ENCODE measurements around the gene FIGNL2. TPM values are rescaled to one million over a fixed set of nuclear protein-coding genes. Genes with fewer than 3 reads are reported as not detected.
A peak's percentile ranks its signal among the peaks of the same experiment; 100 is the strongest.

FIGNL2 gene
- total and polyA plus RNA-seq, 9 of the 15 experiments (the other 6 are each of a cell fraction or from before 2014, with no cell fraction given): 0.01 TPM; not detected in 8

DNA sequence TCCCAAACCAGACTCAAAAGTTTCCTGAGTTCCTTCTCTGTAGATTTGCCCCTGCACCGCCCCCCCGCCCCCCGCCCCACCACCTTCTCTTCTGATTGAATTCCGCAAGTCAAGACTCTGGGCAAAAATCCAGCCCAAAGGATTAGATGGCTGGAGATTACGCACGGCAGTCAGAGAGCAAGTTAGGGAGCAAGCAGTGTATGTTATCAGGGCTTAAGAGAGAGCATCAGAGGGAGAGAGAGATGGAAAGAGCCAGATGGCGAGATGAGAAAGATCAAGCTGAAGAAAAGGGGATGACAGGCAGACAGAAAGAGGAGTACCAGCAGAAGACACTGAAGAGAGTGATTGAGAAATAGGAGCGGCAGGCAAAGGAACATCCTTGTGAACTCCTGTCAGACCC, 25.5 kb upstream of the FIGNL2 start:
- no peaks in the 10 kb centered on the region for H3K36me3 ChIP-seq (ENCODE audit: control insufficient read depth, insufficient read depth, low read length)
- CTCF ChIA-PET (ENCODE audit: low intra/inter-chr PET ratio): no interaction called here
- 2% methylated on average over 8 of the region's 8 CpGs for WGBS (ENCODE audit: insufficient coverage, low coverage, missing lambda C conversion rate)
- H3K27me3 ChIP-seq (ENCODE audit: control insufficient read depth in 2 of 2, insufficient read depth in 2 of 2, low read length in 2 of 2): peaks cover 17 to 41% of the 10 kb centered on the region in 2 experiments
- POLR2A ChIA-PET: interaction anchor here (1.1 kb wide), 1 partner anchor 32 kb away, joined by 4 read pairs; no protein-coding TSS in a partner anchor
- no peak overlapping the region for H3K4me2 ChIP-seq (ENCODE audit: insufficient read depth, low read length)
- intact Hi-C loops (cut with micrococcal nuclease) (loop anchor here (2.0 kb wide), 1 partner anchor 453 kb away; no protein-coding TSS in a partner anchor), in situ Hi-C loops (cut with MboI) (loop anchor here (5.0 kb wide), 1 partner anchor 447 kb away; no protein-coding TSS in a partner anchor)
- ATAC-seq (no peak), DNase-seq (ENCODE audit: extremely low read depth in 1 of 4, low spot score in 3 of 4) (no peak), FAIRE-seq (no peak)
- no TSS peak for BruUV-seq (replicated peaks)
- peaks cover 7 to 17% of the 10 kb centered on the region in 2 experiments; a peak in 4 of 5 replicates for H3K4me1 ChIP-seq (replicated peaks in 1 of 2; ENCODE audit: control insufficient read depth in 2 of 2, insufficient read depth in 2 of 2, low read length in 2 of 2)
- H2AFZ ChIP-seq (ENCODE audit: low read depth, low read length): no peak overlapping the region
- H3K27ac ChIP-seq (ENCODE audit: extremely low read depth, low read depth, low read length): no peak overlapping the region
- no peaks in the 10 kb centered on the region; the same call in 1 of the 2 replicates for H4K20me1 ChIP-seq (replicated peaks; ENCODE audit: control insufficient read depth, insufficient read depth, low read length)
- no peaks in the 10 kb centered on the region for H3K9me1 ChIP-seq (ENCODE audit: control insufficient read depth, insufficient read depth, low read length)
- no peak overlapping the region for H3K9ac ChIP-seq (ENCODE audit: insufficient read depth in 1 of 2, low read depth in 2 of 2, low read length in 2 of 2)
- H3K4me3 ChIP-seq: no peak overlapping the region
- H3K79me2 ChIP-seq (ENCODE audit: control insufficient read depth, insufficient read depth, low read length): no peaks in the 10 kb centered on the region
- H3K9me3 ChIP-seq (replicated peaks; ENCODE audit: control insufficient read depth, insufficient read depth, low read depth, low read length): no peaks in the 10 kb centered on the region
- TF ChIP-seq MTA1 (IDR thresholded peaks at IDR 0.05; ENCODE audit: borderline replicate concordance) (peak; percentile 60; the same call in 1 of the 2 replicates), CEBPG (CRISPR knock-in tag; IDR thresholded peaks at IDR 0.05) (no peak), CEBPG (tag; conservative IDR thresholded peaks at IDR 0.05 in 1 of 2, IDR thresholded peaks at IDR 0.05 in 1 of 2) (0 out of 4 replicates have a peak, but pooled peaks of 1 of the 2 experiments have one; percentile 9), FOSL1 (tag; conservative IDR thresholded peaks at IDR 0.05) (0 out of 2 replicates have a peak, but pooled peaks have one; percentile 1), THRA (IDR thresholded peaks at IDR 0.05) (no peak), PBX2 (CRISPR knock-in tag; IDR thresholded peaks at IDR 0.05; ENCODE audit: low read depth) (no peak), PBX2 (tag; conservative IDR thresholded peaks at IDR 0.05; ENCODE audit: low read depth) (peak; percentile 58), CTBP1 (IDR thresholded peaks at IDR 0.05; ENCODE audit: borderline replicate concordance) (peak; percentile 92), ELF1 (tag; IDR thresholded peaks at IDR 0.05) (0 out of 2 replicates have a peak, but pooled peaks have one; percentile 34), DPF2 (IDR thresholded peaks at IDR 0.05) (0 out of 2 replicates have a peak, but pooled peaks have one; percentile 17), HDAC2 (IDR thresholded peaks at IDR 0.05) (peak; percentile 28; the same call in 1 of the 2 replicates), ELF4 (CRISPR knock-in tag; IDR thresholded peaks at IDR 0.05) (peak; percentile 61; the same call in 1 of the 2 replicates), ARID1B (IDR thresholded peaks at IDR 0.05) (peak; percentile 44; the same call in 1 of the 2 replicates), TAL1 (IDR thresholded peaks at IDR 0.05) (0 out of 2 replicates have a peak, but pooled peaks have one; percentile 9), KDM1A (IDR thresholded peaks at IDR 0.05) (peak; percentile 46 to 49), SIN3B (IDR thresholded peaks at IDR 0.05; ENCODE audit: low read depth) (no peak), DIDO1 (tag; IDR thresholded peaks at IDR 0.05; ENCODE audit: low read depth) (no peak), NFIC (IDR thresholded peaks at IDR 0.05) (peak; percentile 71), CBFA2T3 (IDR thresholded peaks at IDR 0.05) (peak; percentile 46), HDAC1 (IDR thresholded peaks at IDR 0.05) (peak in 1 of 2 experiments; percentile 70; a peak in 2 of 4 replicates), NFE2 (IDR thresholded peaks at IDR 0.05; ENCODE audit: low read depth) (no peak)
- TF ChIP-seq, protein P1, sequence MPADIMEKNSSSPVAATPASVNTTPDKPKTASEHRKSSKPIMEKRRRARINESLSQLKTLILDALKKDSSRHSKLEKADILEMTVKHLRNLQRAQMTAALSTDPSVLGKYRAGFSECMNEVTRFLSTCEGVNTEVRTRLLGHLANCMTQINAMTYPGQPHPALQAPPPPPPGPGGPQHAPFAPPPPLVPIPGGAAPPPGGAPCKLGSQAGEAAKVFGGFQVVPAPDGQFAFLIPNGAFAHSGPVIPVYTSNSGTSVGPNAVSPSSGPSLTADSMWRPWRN (IDR thresholded peaks at IDR 0.05; ENCODE audit: low read depth): peak; percentile 58; the same call in 1 of the 2 replicates

Measured in K562 (cell line).